Bronchial epithelial cell (primary cell): ENCODE data around the gene ADTRP. TPM values are rescaled to one million over a fixed set of nuclear protein-coding genes. Genes with fewer than 3 reads are reported as not detected.
A peak's percentile ranks its signal among the peaks of the same experiment; 100 is the strongest.

Experiments
- DNase-seq: peaks from one replicate; pipeline ENCODE4 v3.0.0-alpha.2; 2010; ENCODE audit warnings: low read depth
- FAIRE-seq: peaks from 2 replicates; lab custom pipeline; 2011; peaks lifted over from hg19 to GRCh38; lab: Jason Lieb, UNC
- H3K27me3 ChIP-seq: 2 replicates; pipeline ENCODE4 v1.5.1; 2011; ENCODE audit warnings: low read length; ENCODE audit not compliant: control insufficient read depth, insufficient read depth
- H3K36me3 ChIP-seq: 2 replicates; pipeline ENCODE4 v1.5.1; 2011; ENCODE audit warnings: low read length; ENCODE audit not compliant: control insufficient read depth, insufficient read depth
- H3K4me3 ChIP-seq: 2 replicates; pipeline ENCODE4 v1.5.1; 2011; ENCODE audit warnings: mild to moderate bottlenecking, low read depth, low read length, control low read depth
- CTCF ChIP-seq: IDR thresholded peaks from 2 replicates; pipeline ENCODE4 v1.5.1; 2011; ENCODE audit warnings: mild to moderate bottlenecking, moderate library complexity, low read length, control low read depth, inconsistent platforms; ENCODE audit not compliant: insufficient read depth, severe bottlenecking
- total RNA-seq: library from RNA; depleted of rRNA; stranded (reverse); fragments of >200 nt; gene quantifications from 2 replicates; pipeline ENCODE4 v1.2.1, GENCODE V29; 2014

ADTRP gene
- total RNA-seq, 1 donor from 2014 or later: 17.6 TPM

DNA sequence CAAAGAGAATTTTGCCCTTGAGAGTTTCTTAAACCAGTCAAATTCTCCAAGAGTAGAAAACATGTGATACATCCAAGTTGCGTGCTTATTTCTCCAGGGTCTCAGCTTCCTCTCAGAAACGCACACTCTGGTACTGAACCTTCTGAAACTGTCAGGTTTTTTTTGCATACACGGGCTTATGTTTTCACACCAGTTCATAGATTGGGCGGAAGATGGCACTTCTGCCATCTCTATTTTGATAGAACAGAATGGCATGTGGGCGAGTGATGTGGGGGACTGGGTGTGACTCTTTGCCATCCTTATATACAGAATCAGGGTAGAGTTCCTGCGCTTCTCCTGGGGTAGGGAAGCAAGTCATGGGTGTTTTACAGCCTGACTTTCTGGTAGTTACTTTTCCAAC lies 56.4 kb downstream of the ADTRP start:
- Histone ChIP-seq H3K36me3 (no peaks in the 10 kb centered on the region), H3K27me3 (no peaks in the 10 kb centered on the region), H3K4me3 (no peak overlapping the region)
- FAIRE-seq: no peak
- no peak for TF ChIP-seq CTCF
- no peak for DNase-seq

GRCh38 chr6:11718463-11718862 lies 60.1 kb downstream of the ADTRP start:
- no peaks in the 10 kb centered on the region for H3K27me3 ChIP-seq
- FAIRE-seq (no peak), DNase-seq (no peak)
- no peaks in the 10 kb centered on the region for H3K36me3 ChIP-seq
- TF ChIP-seq CTCF: no peak
- no peak overlapping the region for H3K4me3 ChIP-seq

- H3K36me3 ChIP-seq: no peaks in the 10 kb centered on the region
- no peak for TF ChIP-seq CTCF
- FAIRE-seq (no peak), DNase-seq (no peak)
- H3K4me3 ChIP-seq: no peak overlapping the region
- H3K27me3 ChIP-seq: no peaks in the 10 kb centered on the region
Observed at GRCh38 chr6:11718031-11718430, 60.6 kb downstream of the ADTRP start.

DNA sequence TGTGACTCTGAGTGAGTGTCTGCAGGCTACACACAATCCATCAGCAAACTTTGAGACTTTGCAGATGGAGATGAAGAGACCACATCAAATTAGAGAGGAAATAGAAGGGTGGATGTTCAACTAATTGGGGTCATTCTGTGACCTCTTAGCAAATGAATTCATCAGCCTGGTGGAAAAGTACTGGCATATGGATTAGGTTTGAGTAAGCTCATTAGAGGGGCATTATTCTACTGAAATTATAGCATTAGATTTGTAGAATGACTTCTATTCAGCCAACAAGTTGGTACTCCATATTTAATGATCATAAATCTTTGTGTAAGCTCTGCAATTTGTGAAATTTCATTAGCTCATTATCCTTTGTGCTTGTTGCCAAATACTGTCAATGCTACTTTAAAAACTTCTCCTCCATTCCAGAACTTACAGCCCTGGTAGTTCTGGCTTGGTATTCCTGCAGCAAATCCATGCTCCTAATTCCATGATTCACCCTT lies 63.8 kb downstream of the ADTRP start:
- Histone ChIP-seq H3K27me3 (no peaks in the 10 kb centered on the region), H3K4me3 (no peak overlapping the region), H3K36me3 (no peaks in the 10 kb centered on the region)
- no peak for FAIRE-seq
- no peak for DNase-seq
- TF ChIP-seq CTCF: no peak

- no peak for FAIRE-seq
- Histone ChIP-seq H3K36me3 (no peaks in the 10 kb centered on the region), H3K27me3 (no peaks in the 10 kb centered on the region), H3K4me3 (no peak overlapping the region)
- TF ChIP-seq CTCF: no peak
- DNase-seq: no peak
Observed at GRCh38 chr6:11714116-11714797, 64.3 kb downstream of the ADTRP start.

DNA sequence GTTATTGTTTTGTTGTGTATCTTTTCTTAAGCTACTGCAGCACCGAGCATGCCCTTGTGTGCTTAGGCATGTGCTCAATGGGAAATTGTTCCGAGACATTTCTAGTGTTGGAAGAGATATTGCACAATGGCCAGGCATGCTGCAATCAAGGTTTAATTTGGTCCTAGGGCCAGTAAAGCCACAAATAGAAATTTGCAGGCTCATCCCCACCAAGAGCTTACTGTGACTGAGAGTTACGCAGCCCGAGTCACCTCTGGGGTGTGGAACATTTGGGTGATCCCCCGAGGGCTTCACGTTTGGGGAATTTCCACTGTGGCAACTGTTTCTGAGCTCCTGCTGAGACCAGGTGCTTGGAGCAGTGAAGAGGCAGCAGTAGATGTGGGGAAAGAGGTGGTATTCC lies 65.8 kb downstream of the ADTRP start:
- no peaks in the 10 kb centered on the region for H3K27me3 ChIP-seq
- TF ChIP-seq CTCF: no peak
- DNase-seq (peak; percentile 59), FAIRE-seq (no peak)
- no peaks in the 10 kb centered on the region for H3K36me3 ChIP-seq
- H3K4me3 ChIP-seq: no peak overlapping the region
